Measurements from ENCODE around the gene SYNPO2. TPM values are rescaled to one million over a fixed set of nuclear protein-coding genes. Genes with fewer than 3 reads are reported as not detected.

The SYNPO2 gene
- total RNA-seq, 1 donor from 2014 or later: 0.09 TPM

- Mint-ChIP-seq H3K27ac (no peak overlapping the region), H3K4me3 (no peak overlapping the region), H3K36me3 (no peaks in the 10 kb centered on the region), H3K9me3 (no peaks in the 10 kb centered on the region), H3K4me1 (no peaks in the 10 kb centered on the region), H3K27me3 (ENCODE audit: insufficient read depth, low read depth) (peaks cover 3% of the 10 kb centered on the region)
- no peaks in the 10 kb centered on the region for H3F3A ChIP-seq (ENCODE audit: low read depth)
- peak overlapping the region; percentile 78 for H2AFZ ChIP-seq (replicated peaks)
- no peaks in the 10 kb centered on the region for H3K79me2 ChIP-seq (ENCODE audit: low read depth)
- H3K36me3 ChIP-seq: no peaks in the 10 kb centered on the region
- H3K4me2 ChIP-seq: no peak overlapping the region
- no peaks in the 10 kb centered on the region for H3K9me3 ChIP-seq (ENCODE audit: low read depth)
- H4K20me1 ChIP-seq (ENCODE audit: low read depth): no peaks in the 10 kb centered on the region
- no peak for DNase-seq (ENCODE audit: low spot score)
- H3K27me3 ChIP-seq: no peaks in the 10 kb centered on the region
- H3K4me1 ChIP-seq: no peaks in the 10 kb centered on the region
- no peak overlapping the region for H3K9ac ChIP-seq
- no peak for TF ChIP-seq EZH2phosphoT487 (IDR thresholded peaks at IDR 0.05)
- no peak for TF ChIP-seq CTCF (IDR thresholded peaks at IDR 0.05)
- no peak for TF ChIP-seq EZH2 (IDR thresholded peaks at IDR 0.05)
- H3K27ac ChIP-seq: no peak overlapping the region
- H3K4me3 ChIP-seq: no peak overlapping the region
These were observed 137.4 kb downstream of the SYNPO2 start for GRCh38 chr4:119025916-119026661.

GRCh38 chr4:119026662-119027444 lies 138.2 kb downstream of the SYNPO2 start:
- no peak for DNase-seq (ENCODE audit: low spot score)
- no peak overlapping the region for H3K27ac ChIP-seq

GRCh38 chr4:119027811-119028210 lies 139.2 kb downstream of the SYNPO2 start:
- Histone ChIP-seq H3K9me3 (ENCODE audit: low read depth) (no peaks in the 10 kb centered on the region), H3K4me3 (no peak overlapping the region), H3K27me3 (no peaks in the 10 kb centered on the region), H3K27ac (no peak overlapping the region), H3F3A (ENCODE audit: low read depth) (no peaks in the 10 kb centered on the region), H2AFZ (replicated peaks) (peak overlapping the region; percentile 78), H3K9ac (no peak overlapping the region), H3K4me2 (no peak overlapping the region), H3K79me2 (ENCODE audit: low read depth) (no peaks in the 10 kb centered on the region), H3K36me3 (no peaks in the 10 kb centered on the region), H4K20me1 (ENCODE audit: low read depth) (no peaks in the 10 kb centered on the region), H3K4me1 (no peaks in the 10 kb centered on the region)
- Mint-ChIP-seq H3K9me3 (no peaks in the 10 kb centered on the region), H3K4me1 (no peaks in the 10 kb centered on the region), H3K4me3 (no peak overlapping the region), H3K27ac (no peak overlapping the region), H3K36me3 (no peaks in the 10 kb centered on the region), H3K27me3 (ENCODE audit: insufficient read depth, low read depth) (peaks cover 3% of the 10 kb centered on the region)
- no peak for TF ChIP-seq CTCF (IDR thresholded peaks at IDR 0.05)
- TF ChIP-seq EZH2 (IDR thresholded peaks at IDR 0.05): no peak
- no peak for TF ChIP-seq EZH2phosphoT487 (IDR thresholded peaks at IDR 0.05)
- no peak for DNase-seq (ENCODE audit: low spot score)

More at GRCh38 chr4:119026662-119027444, 138.2 kb downstream of the SYNPO2 start:
- Histone ChIP-seq H3K36me3 (no peaks in the 10 kb centered on the region), H3K79me2 (ENCODE audit: low read depth) (no peaks in the 10 kb centered on the region), H4K20me1 (ENCODE audit: low read depth) (no peaks in the 10 kb centered on the region), H3K4me1 (no peaks in the 10 kb centered on the region), H3K4me3 (no peak overlapping the region), H3K9me3 (ENCODE audit: low read depth) (no peaks in the 10 kb centered on the region), H3K4me2 (no peak overlapping the region), H2AFZ (replicated peaks) (peak overlapping the region; percentile 78), H3F3A (ENCODE audit: low read depth) (no peaks in the 10 kb centered on the region), H3K9ac (no peak overlapping the region), H3K27me3 (no peaks in the 10 kb centered on the region)
- H3K4me3 Mint-ChIP-seq: no peak overlapping the region
- H3K9me3 Mint-ChIP-seq: no peaks in the 10 kb centered on the region
- H3K4me1 Mint-ChIP-seq: no peaks in the 10 kb centered on the region
- no peak for TF ChIP-seq CTCF (IDR thresholded peaks at IDR 0.05)
- TF ChIP-seq EZH2 (IDR thresholded peaks at IDR 0.05): no peak
- TF ChIP-seq EZH2phosphoT487 (IDR thresholded peaks at IDR 0.05): no peak
- H3K27me3 Mint-ChIP-seq (ENCODE audit: insufficient read depth, low read depth): peaks cover 3% of the 10 kb centered on the region
- no peak overlapping the region for H3K27ac Mint-ChIP-seq
- H3K36me3 Mint-ChIP-seq: no peaks in the 10 kb centered on the region
